ENCODE measurements around the gene CEP192.
"Not testable (repeated sequence)": the region's sequence is repeated elsewhere in the genome, so short reads cannot be mapped to it uniquely, and the experiment has no call there.

DNA sequence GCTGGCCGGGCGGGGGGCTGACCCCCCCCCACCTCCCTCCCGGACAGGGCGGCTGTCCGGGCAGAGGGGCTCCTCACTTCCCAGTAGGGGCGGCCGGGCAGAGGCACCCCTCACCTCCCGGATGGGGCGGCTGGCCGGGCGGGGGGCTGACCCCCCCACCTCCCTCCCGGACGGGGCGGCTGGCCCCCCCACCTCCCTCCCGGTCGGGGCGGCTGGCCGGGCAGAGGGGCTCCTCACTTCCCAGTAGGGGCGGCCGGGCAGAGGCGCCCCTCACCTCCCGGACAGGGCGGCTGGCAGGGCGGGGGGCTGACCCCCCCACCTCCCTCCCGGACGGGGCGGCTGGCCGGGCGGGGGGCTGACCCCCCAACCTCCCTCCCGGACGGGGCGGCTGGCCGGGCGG, 11.1 kb upstream of the CEP192 start:
- not testable (repeated sequence) for TF ChIP-seq EZH2 (IDR thresholded peaks at IDR 0.05)
- TF ChIP-seq, protein P1, sequence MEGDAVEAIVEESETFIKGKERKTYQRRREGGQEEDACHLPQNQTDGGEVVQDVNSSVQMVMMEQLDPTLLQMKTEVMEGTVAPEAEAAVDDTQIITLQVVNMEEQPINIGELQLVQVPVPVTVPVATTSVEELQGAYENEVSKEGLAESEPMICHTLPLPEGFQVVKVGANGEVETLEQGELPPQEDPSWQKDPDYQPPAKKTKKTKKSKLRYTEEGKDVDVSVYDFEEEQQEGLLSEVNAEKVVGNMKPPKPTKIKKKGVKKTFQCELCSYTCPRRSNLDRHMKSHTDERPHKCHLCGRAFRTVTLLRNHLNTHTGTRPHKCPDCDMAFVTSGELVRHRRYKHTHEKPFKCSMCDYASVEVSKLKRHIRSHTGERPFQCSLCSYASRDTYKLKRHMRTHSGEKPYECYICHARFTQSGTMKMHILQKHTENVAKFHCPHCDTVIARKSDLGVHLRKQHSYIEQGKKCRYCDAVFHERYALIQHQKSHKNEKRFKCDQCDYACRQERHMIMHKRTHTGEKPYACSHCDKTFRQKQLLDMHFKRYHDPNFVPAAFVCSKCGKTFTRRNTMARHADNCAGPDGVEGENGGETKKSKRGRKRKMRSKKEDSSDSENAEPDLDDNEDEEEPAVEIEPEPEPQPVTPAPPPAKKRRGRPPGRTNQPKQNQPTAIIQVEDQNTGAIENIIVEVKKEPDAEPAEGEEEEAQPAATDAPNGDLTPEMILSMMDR (IDR thresholded peaks at IDR 0.05): not testable (repeated sequence)
